Tibial artery (tissue), 4 donors: Measurements from ENCODE around the gene FRYL.

ENCODE experiments used
- DNase-seq, 2 donors: peaks; one replicate each; pipeline ENCODE4 v3.0.0-alpha.2; 2019
- H3K27ac ChIP-seq, 2 donors: fragments of 200-600 bp; sonication (generic) in 1 of 2; 1 replicate in 1 of 2; 2 replicates in 1 of 2; pipeline ENCODE4 v1.5.1; 2018 to 2019; ENCODE audit warnings: mild to moderate bottlenecking in 1 of 2
- H3K27me3 ChIP-seq, 2 donors: fragments of 200-600 bp; sonication (generic) in 1 of 2; one replicate each; pipeline versions ENCODE4 v1.5.1 to v1.6.0; 2016 to 2019
- H3K36me3 ChIP-seq, 3 donors: fragments of 200-600 bp; sonication (generic) in 2 of 3; one replicate each; pipeline ENCODE4 v1.5.1; 2016 to 2019; ENCODE audit warnings: mild to moderate bottlenecking in 2 of 3
- H3K4me1 ChIP-seq, 4 donors: fragments of 200-600 bp; sonication (generic) in 2 of 4; 1 replicate in 3 of 4; 2 replicates in 1 of 4; pipeline ENCODE4 v1.5.1; 2016 to 2019
- H3K4me3 ChIP-seq, 2 donors: fragments of 200-600 bp; sonication (generic) in 1 of 2; 1 replicate in 1 of 2; 2 replicates in 1 of 2; pipeline ENCODE4 v1.5.1; 2018 to 2019; ENCODE audit warnings: mild to moderate bottlenecking in 2 of 2
- H3K9me3 ChIP-seq, 3 donors: fragments of 200-600 bp; sonication (generic) in 1 of 3; one replicate each; pipeline ENCODE4 v1.5.1; 2016 to 2019
- CTCF ChIP-seq, 2 experiments: fragments of 200-600 bp in 1 of 2; fragments of 450-650 bp in 1 of 2; IDR thresholded peaks; one replicate each; pipeline ENCODE4 v1.5.1; 2017 to 2019; ENCODE audit warnings: antibody characterized with exemption in 2 of 2, mild to moderate bottlenecking in 1 of 2, moderate library complexity in 1 of 2
- intact Hi-C: fragments of 100-400 bp; cut with DNase I; formaldehyde crosslinking; loops from one replicate; pipeline ENCODE4 v1.15.0; 2023; ENCODE audit warnings: low total_unique reads

FRYL gene

GRCh38 chr4:48590884-48591283 is 189.2 kb downstream of the FRYL start:
- Histone ChIP-seq H3K4me3 (no peak overlapping the region), H3K9me3 (no peaks in the 10 kb centered on the region), H3K27ac (no peak overlapping the region), H3K27me3 (no peaks in the 10 kb centered on the region), H3K4me1 (no peaks in the 10 kb centered on the region), H3K36me3 (peaks cover 56 to 60% (median 59%) of the 10 kb centered on the region in 3 donors)
- intact Hi-C loops, result no loop called here
- no peak for TF ChIP-seq CTCF (IDR thresholded peaks at IDR 0.05)
- DNase-seq, result no peak

- H3K4me3 ChIP-seq, result no peak overlapping the region
- H3K9me3 ChIP-seq, result no peaks in the 10 kb centered on the region
- no peak overlapping the region for H3K27ac ChIP-seq
- intact Hi-C loops, result no loop called here
- TF ChIP-seq CTCF (IDR thresholded peaks at IDR 0.05), result no peak
- peaks cover 58 to 61% (median 60%) of the 10 kb centered on the region in 3 donors for H3K36me3 ChIP-seq
- H3K27me3 ChIP-seq, result no peaks in the 10 kb centered on the region
- H3K4me1 ChIP-seq, result no peaks in the 10 kb centered on the region
- DNase-seq, result no peak
Observed at GRCh38 chr4:48589098-48589445, 191.0 kb downstream of the FRYL start.

GRCh38 chr4:48588230-48589097 is 191.6 kb downstream of the FRYL start:
- Histone ChIP-seq H3K36me3 (peaks cover 61 to 66% (median 65%) of the 10 kb centered on the region in 3 donors), H3K4me3 (no peak overlapping the region), H3K9me3 (no peaks in the 10 kb centered on the region), H3K27ac (no peak overlapping the region), H3K4me1 (no peaks in the 10 kb centered on the region), H3K27me3 (no peaks in the 10 kb centered on the region)
- intact Hi-C loops, result no loop called here
- no peak for TF ChIP-seq CTCF (IDR thresholded peaks at IDR 0.05)
- no peak for DNase-seq

GRCh38 chr4:48585401-48585800 is 194.7 kb downstream of the FRYL start:
- Histone ChIP-seq H3K27me3 (no peaks in the 10 kb centered on the region), H3K9me3 (no peaks in the 10 kb centered on the region), H3K27ac (no peak overlapping the region), H3K4me3 (no peak overlapping the region), H3K4me1 (no peaks in the 10 kb centered on the region), H3K36me3 (peaks cover 75 to 88% (median 82%) of the 10 kb centered on the region in 3 donors)
- intact Hi-C loops, result no loop called here
- no peak for DNase-seq
- no peak for TF ChIP-seq CTCF (IDR thresholded peaks at IDR 0.05)

DNA sequence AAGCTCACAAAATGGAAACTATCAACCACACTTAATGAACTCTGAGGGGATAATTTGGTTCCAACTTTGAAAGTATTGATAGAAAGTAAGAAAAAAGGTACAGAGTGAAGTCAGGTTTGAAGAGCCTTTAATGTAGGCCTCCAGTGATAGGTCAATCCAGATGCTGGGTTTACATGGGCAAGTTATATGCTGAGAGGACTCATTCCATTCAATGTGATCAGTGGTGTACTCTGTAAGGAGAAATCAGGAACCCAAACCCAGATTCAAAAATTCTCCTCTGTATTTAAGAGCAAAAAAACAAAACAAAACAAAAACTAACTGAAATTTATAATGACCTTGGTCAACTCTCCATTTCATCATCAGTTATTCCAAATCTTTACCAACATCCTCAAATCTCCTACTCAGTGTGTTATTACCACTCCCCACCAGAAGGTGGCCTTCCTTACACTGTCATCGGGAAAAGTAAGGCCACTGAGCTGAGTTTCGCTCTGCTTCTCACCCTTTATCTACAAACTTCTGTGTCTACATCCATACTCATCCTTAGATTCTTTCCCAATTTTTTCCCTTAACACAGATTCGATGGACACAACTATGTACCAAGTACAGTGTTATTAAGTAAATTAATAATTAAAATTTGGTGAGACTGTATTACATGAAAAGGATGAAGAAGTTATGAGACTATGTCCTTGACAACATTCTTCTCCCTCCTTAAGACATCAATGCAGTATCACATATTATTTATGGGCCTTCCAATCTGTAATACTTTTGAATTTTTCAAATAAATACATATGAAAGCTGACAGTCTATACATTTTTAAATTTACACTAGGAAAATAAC is 201.7 kb downstream of the FRYL start:
- TF ChIP-seq CTCF (IDR thresholded peaks at IDR 0.05), result peak; percentile 88 to 89
- Histone ChIP-seq H3K4me3 (no peak overlapping the region), H3K36me3 (peaks cover 39 to 53% (median 48%) of the 10 kb centered on the region in 3 donors), H3K9me3 (no peaks in the 10 kb centered on the region), H3K27ac (no peak overlapping the region), H3K4me1 (no peaks in the 10 kb centered on the region), H3K27me3 (no peaks in the 10 kb centered on the region)
- intact Hi-C loops, result loop anchor here (5.0 kb wide), 1 partner anchor 384 kb away; no protein-coding TSS in a partner anchor
- peak in 1 of 2 donors; percentile 74 for DNase-seq
